Measurements from ENCODE around the gene ZNF507. TPM values are rescaled to one million over a fixed set of nuclear protein-coding genes. Genes with fewer than 3 reads are reported as not detected.

The ZNF507 gene
- total and polyA plus RNA-seq, 9 of the 15 experiments (the other 6 are each of a cell fraction or from before 2014, with no cell fraction given) = 2.9 to 25.0 (median 10.4) TPM

- TF ChIP-seq CBX3 (IDR thresholded peaks at IDR 0.05; ENCODE audit: borderline replicate concordance in 1 of 2, low read length in 2 of 2) (peak in 1 of 2 experiments; percentile 18; a peak in 1 of 3 replicates), FOXA3 (CRISPR knock-in tag; conservative IDR thresholded peaks at IDR 0.05 in 1 of 2, IDR thresholded peaks at IDR 0.05 in 1 of 2) (no peak), RB1 (IDR thresholded peaks at IDR 0.05; ENCODE audit: low read depth) (peak; percentile 43), ZBTB17 (CRISPR knock-in tag; IDR thresholded peaks at IDR 0.05) (no peak), FOXK2 (conservative IDR thresholded peaks at IDR 0.05 in 1 of 2, IDR thresholded peaks at IDR 0.05 in 1 of 2; ENCODE audit: low read depth in 2 of 2) (peak in 1 of 2 experiments; percentile 66; a peak in 1 of 4 replicates), JUN (IDR thresholded peaks at IDR 0.05; ENCODE audit: borderline replicate concordance, low read depth, low read length) (peak; percentile 40; the same call in 1 of the 2 replicates), JUN (CRISPR knock-in tag; IDR thresholded peaks at IDR 0.05; ENCODE audit: borderline replicate concordance) (no peak), TOE1 (IDR thresholded peaks at IDR 0.05; ENCODE audit: borderline replicate concordance) (peak; percentile 97), TOE1 (CRISPR knock-in tag; IDR thresholded peaks at IDR 0.05; ENCODE audit: borderline replicate concordance, low read depth) (no peak), NFRKB (IDR thresholded peaks at IDR 0.05; ENCODE audit: low read depth) (peak; percentile 76), BRD4 (IDR thresholded peaks at IDR 0.05) (0 out of 2 replicates have a peak, but pooled peaks have one; percentile 82), TFE3 (CRISPR knock-in tag; IDR thresholded peaks at IDR 0.05) (peak; percentile 98), ZNF324 (CRISPR knock-in tag; IDR thresholded peaks at IDR 0.05) (no peak), EP400 (IDR thresholded peaks at IDR 0.05) (peak; percentile 98), ATF7 (IDR thresholded peaks at IDR 0.05) (peak; percentile 60), DIDO1 (tag; IDR thresholded peaks at IDR 0.05; ENCODE audit: low read depth) (peak; percentile 83; the same call in 1 of the 2 replicates), UBTF (IDR thresholded peaks at IDR 0.05; ENCODE audit: borderline replicate concordance in 1 of 2, low read depth in 2 of 2, low read length in 2 of 2) (no peak; a peak in 1 of 4 replicates), FOS (IDR thresholded peaks at IDR 0.05; ENCODE audit: extremely low read depth, insufficient read length) (peak; percentile 76), YY1 (IDR thresholded peaks at IDR 0.05; ENCODE audit: borderline replicate concordance in 1 of 3, control insufficient read depth in 1 of 3, extremely low read depth in 1 of 3, insufficient read depth in 3 of 3, insufficient read length in 1 of 3, insufficient replicate concordance in 2 of 3, low read depth in 1 of 3, low read length in 2 of 3) (peak; percentile 88 to 98 (median 97))
- TF ChIP-seq, protein P1, sequence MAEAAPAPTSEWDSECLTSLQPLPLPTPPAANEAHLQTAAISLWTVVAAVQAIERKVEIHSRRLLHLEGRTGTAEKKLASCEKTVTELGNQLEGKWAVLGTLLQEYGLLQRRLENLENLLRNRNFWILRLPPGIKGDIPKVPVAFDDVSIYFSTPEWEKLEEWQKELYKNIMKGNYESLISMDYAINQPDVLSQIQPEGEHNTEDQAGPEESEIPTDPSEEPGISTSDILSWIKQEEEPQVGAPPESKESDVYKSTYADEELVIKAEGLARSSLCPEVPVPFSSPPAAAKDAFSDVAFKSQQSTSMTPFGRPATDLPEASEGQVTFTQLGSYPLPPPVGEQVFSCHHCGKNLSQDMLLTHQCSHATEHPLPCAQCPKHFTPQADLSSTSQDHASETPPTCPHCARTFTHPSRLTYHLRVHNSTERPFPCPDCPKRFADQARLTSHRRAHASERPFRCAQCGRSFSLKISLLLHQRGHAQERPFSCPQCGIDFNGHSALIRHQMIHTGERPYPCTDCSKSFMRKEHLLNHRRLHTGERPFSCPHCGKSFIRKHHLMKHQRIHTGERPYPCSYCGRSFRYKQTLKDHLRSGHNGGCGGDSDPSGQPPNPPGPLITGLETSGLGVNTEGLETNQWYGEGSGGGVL (CRISPR knock-in tag; IDR thresholded peaks at IDR 0.05) = no peak
Measured at GRCh38 chr19:32345261-32346207, at the start of gene ZNF507 (continued).
